ENCODE measurements around the gene CSNK1D. TPM values are rescaled to one million over a fixed set of nuclear protein-coding genes. Genes with fewer than 3 reads are reported as not detected.
"Not testable (repeated sequence)": the region's sequence is repeated elsewhere in the genome, so short reads cannot be mapped to it uniquely, and the experiment has no call there.

CSNK1D gene
- total and polyA plus RNA-seq, 4 donors = 72.7 to 160 (median 123) TPM

GRCh38 chr17:82195675-82196672 lies 77.5 kb downstream of the CSNK1D start:
- WGBS, 2 donors = 85 to 88% methylated on average over 25 of the region's 25 CpGs

GRCh38 chr17:82194765-82195164 lies 78.7 kb downstream of the CSNK1D start:
- TF ChIP-seq CTCF (IDR thresholded peaks at IDR 0.05; ENCODE audit: control extremely low read depth, extremely low read depth) = no peak

More at GRCh38 chr17:82195675-82196672, 77.5 kb downstream of the CSNK1D start:
- no peak overlapping the region for H3K27ac ChIP-seq (ENCODE audit: low read depth in 1 of 2, low read length in 1 of 2)
- H3K36me3 ChIP-seq (ENCODE audit: control insufficient read depth in 4 of 4, insufficient read depth in 4 of 4, low read length in 4 of 4) = peaks cover 4 to 44% (median 28%) of the 10 kb centered on the region in 4 donors
- H3K27me3 ChIP-seq (ENCODE audit: control insufficient read depth in 3 of 3, insufficient read depth in 3 of 3, low read length in 2 of 3) = no peaks in the 10 kb centered on the region
- no peak for TF ChIP-seq CTCF (IDR thresholded peaks at IDR 0.05; ENCODE audit: control extremely low read depth, extremely low read depth)
- H3K4me3 ChIP-seq = no peak overlapping the region
- peaks cover 0 to 8% (median 0%) of the 10 kb centered on the region in 5 donors for H3K4me1 ChIP-seq (ENCODE audit: control insufficient read depth in 5 of 5, insufficient read depth in 5 of 5, low read length in 5 of 5)
- no peak for ATAC-seq (ENCODE audit: insufficient read depth, low FRiP score)
- peak overlapping the region in 1 of 2 donors; percentile 47 for H3K9ac ChIP-seq (ENCODE audit: insufficient read depth in 1 of 2, low read length in 2 of 2)
- DNase-seq = peak in 2 of 3 donors; percentile 60 to 67
- H3K9me3 ChIP-seq (ENCODE audit: control insufficient read depth in 4 of 4, insufficient read depth in 3 of 4, low read length in 3 of 4) = no peaks in the 10 kb centered on the region

DNA sequence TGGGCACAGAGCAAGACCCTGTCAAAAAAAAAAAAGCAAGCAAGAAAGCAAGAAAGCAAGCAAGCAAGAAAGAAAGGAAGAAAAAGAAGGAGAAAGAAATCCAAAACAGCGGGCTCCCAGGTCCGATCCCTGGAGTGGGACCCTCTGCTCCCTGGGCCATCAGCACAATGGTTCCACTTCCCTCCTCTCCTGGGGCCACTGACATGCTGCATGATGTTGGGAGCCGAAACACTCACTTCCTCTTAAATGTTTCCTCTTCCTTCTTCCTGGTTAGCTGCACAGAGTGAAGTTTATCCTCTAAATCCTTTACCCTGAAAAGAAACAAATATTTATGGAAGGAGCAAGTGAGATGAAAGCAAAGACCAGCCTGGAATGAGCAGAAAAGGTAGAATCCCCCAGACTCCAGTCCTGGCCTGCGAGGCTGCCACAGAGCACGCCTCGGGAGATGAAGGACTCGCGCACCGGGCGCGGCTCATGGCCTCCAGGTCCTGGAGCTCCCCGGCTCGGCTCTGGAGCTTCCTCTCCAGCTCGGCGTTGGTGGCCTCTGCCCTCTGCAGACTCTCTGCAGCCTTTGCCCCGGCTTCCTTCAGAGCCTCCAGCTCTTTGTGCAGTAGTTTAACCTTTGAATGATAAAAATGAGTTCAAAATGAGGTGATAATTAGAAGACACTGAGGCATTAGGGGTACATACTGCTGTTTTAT lies 79.8 kb downstream of the CSNK1D start:
- Histone ChIP-seq H3K27ac (ENCODE audit: low read depth in 1 of 2, low read length in 1 of 2) (no peak overlapping the region), H3K9ac (ENCODE audit: insufficient read depth in 1 of 2, low read length in 2 of 2) (no peak overlapping the region), H3K27me3 (ENCODE audit: control insufficient read depth in 3 of 3, insufficient read depth in 3 of 3, low read length in 2 of 3) (no peaks in the 10 kb centered on the region), H3K4me1 (ENCODE audit: control insufficient read depth in 5 of 5, insufficient read depth in 5 of 5, low read length in 5 of 5) (peaks cover 0 to 8% (median 0%) of the 10 kb centered on the region in 5 donors), H3K4me3 (no peak overlapping the region), H3K36me3 (ENCODE audit: control insufficient read depth in 4 of 4, insufficient read depth in 4 of 4, low read length in 4 of 4) (peaks cover 4 to 38% (median 21%) of the 10 kb centered on the region in 4 donors), H3K9me3 (ENCODE audit: control insufficient read depth in 4 of 4, insufficient read depth in 3 of 4, low read length in 3 of 4) (no peaks in the 10 kb centered on the region)
- DNase-seq (no peak), ATAC-seq (ENCODE audit: insufficient read depth, low FRiP score) (no peak)
- TF ChIP-seq CTCF (IDR thresholded peaks at IDR 0.05; ENCODE audit: control extremely low read depth, extremely low read depth) = no peak
- WGBS, 2 donors = 79 to 85% methylated on average over 16 of the region's 16 CpGs

More at GRCh38 chr17:82194765-82195164, 78.7 kb downstream of the CSNK1D start:
- Histone ChIP-seq H3K9me3 (ENCODE audit: control insufficient read depth in 4 of 4, insufficient read depth in 3 of 4, low read length in 3 of 4) (no peaks in the 10 kb centered on the region), H3K9ac (ENCODE audit: insufficient read depth in 1 of 2, low read length in 2 of 2) (no peak overlapping the region), H3K4me3 (no peak overlapping the region), H3K36me3 (ENCODE audit: control insufficient read depth in 4 of 4, insufficient read depth in 4 of 4, low read length in 4 of 4) (peaks cover 4 to 39% (median 25%) of the 10 kb centered on the region in 4 donors), H3K27me3 (ENCODE audit: control insufficient read depth in 3 of 3, insufficient read depth in 3 of 3, low read length in 2 of 3) (no peaks in the 10 kb centered on the region), H3K27ac (ENCODE audit: low read depth in 1 of 2, low read length in 1 of 2) (no peak overlapping the region), H3K4me1 (ENCODE audit: control insufficient read depth in 5 of 5, insufficient read depth in 5 of 5, low read length in 5 of 5) (peaks cover 0 to 8% (median 0%) of the 10 kb centered on the region in 5 donors)
- ATAC-seq (ENCODE audit: insufficient read depth, low FRiP score) (no peak), DNase-seq (no peak)
- whole genome bisulfite sequencing, 2 donors = 97 to 98% methylated on average over 16 of the region's 16 CpGs

DNA sequence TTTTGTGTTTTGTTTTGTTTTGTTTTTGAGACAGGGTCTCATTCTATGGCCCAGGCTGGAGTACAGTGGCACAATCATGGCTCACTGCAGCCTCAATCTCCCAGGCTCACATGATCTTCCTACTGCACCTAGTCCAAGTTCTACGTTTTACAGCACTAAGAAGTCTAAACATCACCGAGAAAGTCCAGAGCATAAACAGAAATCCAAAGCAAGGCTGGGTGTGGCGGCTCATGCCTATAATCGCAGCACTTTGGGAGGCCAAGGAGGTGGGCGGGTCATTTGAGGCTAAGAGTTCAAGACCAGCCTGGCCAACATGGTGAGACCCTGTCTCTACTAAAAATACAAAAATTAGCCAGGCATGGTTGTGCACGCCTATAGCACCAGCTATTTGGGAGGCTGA lies 80.5 kb downstream of the CSNK1D start:
- not testable (repeated sequence) for H3K9me3 ChIP-seq (ENCODE audit: control insufficient read depth in 4 of 4, insufficient read depth in 3 of 4, low read length in 3 of 4); H3K27me3 ChIP-seq (ENCODE audit: control insufficient read depth in 3 of 3, insufficient read depth in 3 of 3, low read length in 2 of 3); H3K4me3 ChIP-seq; DNase-seq; H3K27ac ChIP-seq (ENCODE audit: low read depth in 1 of 2, low read length in 1 of 2); H3K4me1 ChIP-seq (ENCODE audit: control insufficient read depth in 5 of 5, insufficient read depth in 5 of 5, low read length in 5 of 5); H3K9ac ChIP-seq (ENCODE audit: insufficient read depth in 1 of 2, low read length in 2 of 2); ATAC-seq (ENCODE audit: insufficient read depth, low FRiP score)
- H3K36me3 ChIP-seq (ENCODE audit: control insufficient read depth in 4 of 4, insufficient read depth in 4 of 4, low read length in 4 of 4) = peaks cover 4 to 36% (median 22%) of the 10 kb centered on the region in 4 donors
- 85 to 91% methylated on average over 6 of the region's 6 CpGs for WGBS, 2 donors
